Esophagus muscularis mucosa (tissue), 4 donors: ENCODE measurements around the gene BRI3. TPM values are rescaled to one million over a fixed set of nuclear protein-coding genes. Genes with fewer than 3 reads are reported as not detected.

Experiments used
- DNase-seq: peaks from one replicate; pipeline ENCODE4 v3.0.0-alpha.2; 2017; ENCODE audit errors: extremely low spot score
- H3K27ac ChIP-seq, 4 donors: fragments of 200-600 bp; sonication (generic); replicated peaks in 1 of 4; 1 replicate in 3 of 4; 2 replicates in 1 of 4; pipeline ENCODE4 v1.5.1; 2016 to 2019; ENCODE audit warnings: mild to moderate bottlenecking in 1 of 4
- H3K27me3 ChIP-seq, 4 donors: fragments of 200-600 bp; sonication (generic); one replicate each; pipeline versions ENCODE4 v1.5.1 to v1.6.0; 2016 to 2019
- H3K36me3 ChIP-seq, 4 donors: fragments of 200-600 bp; sonication (generic); one replicate each; pipeline ENCODE4 v1.5.1; 2016 to 2019
- H3K4me1 ChIP-seq, 4 donors: fragments of 200-600 bp; sonication (generic); one replicate each; pipeline ENCODE4 v1.5.1; 2016 to 2019
- H3K4me3 ChIP-seq, 4 donors: fragments of 200-600 bp; sonication (generic); 1 replicate in 2 of 4; 2 replicates in 2 of 4; pipeline ENCODE4 v1.5.1; 2016 to 2019; ENCODE audit warnings: mild to moderate bottlenecking in 4 of 4, moderate library complexity in 1 of 4
- H3K9me3 ChIP-seq, 4 donors: fragments of 200-600 bp; sonication (generic); 1 replicate in 3 of 4; 2 replicates in 1 of 4; pipeline ENCODE4 v1.5.1; 2016 to 2019
- CTCF ChIP-seq, 3 experiments: fragments of 200-600 bp in 2 of 3; fragments of 450-650 bp in 1 of 3; sonication (generic) in 2 of 3; IDR thresholded peaks; one replicate each; pipeline ENCODE4 v1.5.1; 2017 to 2019; ENCODE audit warnings: antibody characterized with exemption in 3 of 3, mild to moderate bottlenecking in 2 of 3, moderate library complexity in 1 of 3
- EP300 ChIP-seq: sonication (generic); formaldehyde crosslinking; IDR thresholded peaks from one replicate; pipeline ENCODE4 v1.6.1; 2017; ENCODE audit warnings: antibody characterized with exemption
- POLR2A ChIP-seq: fragments of 450-650 bp; IDR thresholded peaks from one replicate; pipeline ENCODE4 v1.6.1; 2017; ENCODE audit warnings: antibody characterized with exemption, moderate library complexity, mild to moderate bottlenecking, low read depth
- POLR2AphosphoS5 ChIP-seq, 2 donors: sonication (generic); formaldehyde crosslinking; IDR thresholded peaks; one replicate each; pipeline ENCODE4 v1.6.1; 2017; ENCODE audit warnings: antibody characterized with exemption in 2 of 2
- WGBS: methylation state at CpG from one replicate; pipeline ENCODE4 v1.1.5; 2018; 5-methylcytosine and 5-hydroxymethylcytosine counted together
- intact Hi-C: fragments of 100-400 bp; cut with DNase I; formaldehyde crosslinking; loops from one replicate; pipeline ENCODE4 v1.15.1; 2023
- total RNA-seq, 4 donors: library from RNA; depleted of rRNA; stranded (reverse); fragments of >200 nt; gene quantifications; one replicate each; pipeline versions ENCODE4 v1.1.0 to v1.2.1, GENCODE V29; 2016

BRI3 gene
- total RNA-seq, 4 donors from 2014 or later = 34.5 to 74.7 (median 55.3) TPM

GRCh38 chr7:98244871-98245270 is 36.6 kb upstream of the BRI3 start:
- intact Hi-C loops = loop anchor here (5.0 kb wide), 1 partner anchor 37 kb away; the partner anchor contains the start of gene BRI3
- no peak for DNase-seq
- Histone ChIP-seq H3K4me1 (peaks cover 8 to 28% (median 25%) of the 10 kb centered on the region in 4 donors), H3K27ac (no peak overlapping the region), H3K4me3 (no peak overlapping the region), H3K9me3 (no peaks in the 10 kb centered on the region), H3K36me3 (peaks cover 5 to 64% (median 46%) of the 10 kb centered on the region in 4 donors), H3K27me3 (no peaks in the 10 kb centered on the region)
- WGBS = 95% methylated on average over 13 of the region's 14 CpGs
- TF ChIP-seq POLR2AphosphoS5 (IDR thresholded peaks at IDR 0.05) = no peak
- no peak for TF ChIP-seq POLR2A
- TF ChIP-seq CTCF (IDR thresholded peaks at IDR 0.05) = no peak
- no peak for TF ChIP-seq EP300

GRCh38 chr7:98248156-98248555 is 33.3 kb upstream of the BRI3 start:
- no peaks in the 10 kb centered on the region for H3K27me3 ChIP-seq
- H3K4me1 ChIP-seq = peaks cover 35 to 53% (median 47%) of the 10 kb centered on the region in 4 donors
- TF ChIP-seq CTCF (IDR thresholded peaks at IDR 0.05) (no peak), EP300 (no peak), POLR2AphosphoS5 (IDR thresholded peaks at IDR 0.05) (no peak), POLR2A (no peak)
- intact Hi-C loops = loop anchor here (5.0 kb wide), 1 partner anchor 34 kb away; the partner anchor contains the start of gene BRI3
- 90% methylated on average over 12 of the region's 12 CpGs for WGBS
- peak overlapping the region in 2 of 4 donors; percentile 56 to 91 for H3K27ac ChIP-seq
- H3K9me3 ChIP-seq = no peaks in the 10 kb centered on the region
- H3K4me3 ChIP-seq = no peak overlapping the region
- peaks cover 0 to 36% (median 20%) of the 10 kb centered on the region in 4 donors for H3K36me3 ChIP-seq
- DNase-seq = no peak

- no peak overlapping the region for H3K4me3 ChIP-seq
- WGBS = 68% methylated on average over 6 of the region's 6 CpGs
- H3K27ac ChIP-seq = peak overlapping the region in 3 of 4 donors; percentile 14 to 91 (median 49)
- no peak for DNase-seq
- no peak for TF ChIP-seq CTCF (IDR thresholded peaks at IDR 0.05)
- no peak for TF ChIP-seq POLR2AphosphoS5 (IDR thresholded peaks at IDR 0.05)
- no peak for TF ChIP-seq EP300
- no peak for TF ChIP-seq POLR2A
- H3K27me3 ChIP-seq = no peaks in the 10 kb centered on the region
- peaks cover 43 to 57% (median 51%) of the 10 kb centered on the region in 4 donors for H3K4me1 ChIP-seq
- no peaks in the 10 kb centered on the region for H3K9me3 ChIP-seq
- H3K36me3 ChIP-seq = peaks cover 0 to 27% (median 11%) of the 10 kb centered on the region in 4 donors
- intact Hi-C loops = loop anchor here (5.0 kb wide), 1 partner anchor 33 kb away; the partner anchor contains the start of gene BRI3
Observed at GRCh38 chr7:98249106-98249505, 32.4 kb upstream of the BRI3 start.

- WGBS = 72% methylated on average over 3 of the region's 3 CpGs
- H3K27me3 ChIP-seq = no peaks in the 10 kb centered on the region
- H3K27ac ChIP-seq = peak overlapping the region; percentile 78 to 91 (median 85)
- TF ChIP-seq POLR2AphosphoS5 (IDR thresholded peaks at IDR 0.05) = no peak
- no peak for TF ChIP-seq EP300
- TF ChIP-seq POLR2A = no peak
- no peak for TF ChIP-seq CTCF (IDR thresholded peaks at IDR 0.05)
- H3K4me1 ChIP-seq = peaks cover 41 to 51% (median 44%) of the 10 kb centered on the region in 4 donors
- intact Hi-C loops = no loop called here
- peak overlapping the region; percentile 81 to 93 (median 87) for H3K4me3 ChIP-seq
- no peaks in the 10 kb centered on the region for H3K9me3 ChIP-seq
- peaks cover 0 to 22% (median 6%) of the 10 kb centered on the region in 4 donors for H3K36me3 ChIP-seq
- no peak for DNase-seq
Observed at GRCh38 chr7:98250789-98251188, 30.7 kb upstream of the BRI3 start.

- no peak for DNase-seq
- Histone ChIP-seq H3K4me3 (peak overlapping the region; percentile 81 to 93 (median 87)), H3K27ac (peak overlapping the region; percentile 78 to 91 (median 85)), H3K4me1 (peaks cover 37 to 51% (median 44%) of the 10 kb centered on the region in 4 donors), H3K36me3 (peaks cover 0 to 22% (median 6%) of the 10 kb centered on the region in 4 donors), H3K27me3 (no peaks in the 10 kb centered on the region), H3K9me3 (no peaks in the 10 kb centered on the region)
- intact Hi-C loops = no loop called here
- TF ChIP-seq POLR2A = no peak
- TF ChIP-seq CTCF (IDR thresholded peaks at IDR 0.05) = no peak
- TF ChIP-seq POLR2AphosphoS5 (IDR thresholded peaks at IDR 0.05) = no peak
- TF ChIP-seq EP300 = no peak
- WGBS = 37% methylated on average over 9 of the region's 9 CpGs
Observed at GRCh38 chr7:98251231-98251600, 30.3 kb upstream of the BRI3 start.
